Hepatocyte (in vitro differentiated cells): ENCODE measurements around the gene EEPD1. TPM values are rescaled to one million over a fixed set of nuclear protein-coding genes. Genes with fewer than 3 reads are reported as not detected.
"Not testable (repeated sequence)": the region's sequence is repeated elsewhere in the genome, so short reads cannot be mapped to it uniquely, and the experiment has no call there.

ENCODE experiments used
- DNase-seq: peaks from one replicate; pipeline ENCODE4 v3.0.0-alpha.2; 2016; ENCODE audit warnings: low spot score
- H2AFZ ChIP-seq: fragments of 200-600 bp; sonication (generic); 2 replicates; pipeline ENCODE4 v1.6.0; 2016; ENCODE audit warnings: antibody characterized with exemption, mild to moderate bottlenecking
- H3K27ac ChIP-seq: fragments of 200-600 bp; sonication (generic); 2 replicates; pipeline ENCODE4 v1.5.1; 2016; ENCODE audit warnings: mild to moderate bottlenecking
- H3K27me3 ChIP-seq: fragments of 200-600 bp; sonication (generic); 2 replicates; pipeline ENCODE4 v1.6.1; 2016
- H3K36me3 ChIP-seq: fragments of 200-600 bp; sonication (generic); replicated peaks from 2 replicates; pipeline ENCODE4 v1.5.1; 2016; ENCODE audit warnings: low read depth; ENCODE audit not compliant: insufficient read depth
- H3K4me1 ChIP-seq: fragments of 200-600 bp; sonication (generic); 2 replicates; pipeline ENCODE4 v1.5.1; 2016; ENCODE audit warnings: mild to moderate bottlenecking, moderate library complexity; ENCODE audit not compliant: insufficient read depth
- H3K4me2 ChIP-seq: fragments of 200-600 bp; sonication (generic); 2 replicates; pipeline ENCODE4 v1.6.0; 2016
- H3K4me3 ChIP-seq: fragments of 200-600 bp; sonication (generic); 2 replicates; pipeline ENCODE4 v1.5.1; 2016; ENCODE audit warnings: mild to moderate bottlenecking
- H3K79me2 ChIP-seq: fragments of 200-600 bp; sonication (generic); 2 replicates; pipeline ENCODE4 v1.6.0; 2017; ENCODE audit warnings: mild to moderate bottlenecking
- H3K9me2 ChIP-seq: fragments of 200-600 bp; sonication (generic); replicated peaks from 2 replicates; pipeline ENCODE4 v1.6.0; 2017; ENCODE audit warnings: mild to moderate bottlenecking; ENCODE audit not compliant: insufficient read depth
- H3K9me3 ChIP-seq: fragments of 200-600 bp; sonication (generic); 2 replicates; pipeline ENCODE4 v1.5.1; 2016; ENCODE audit warnings: low read depth, mild to moderate bottlenecking
- H4K20me1 ChIP-seq: fragments of 200-600 bp; sonication (generic); 2 replicates; pipeline ENCODE4 v1.6.0; 2016; ENCODE audit warnings: mild to moderate bottlenecking; ENCODE audit not compliant: insufficient read depth, poor library complexity, severe bottlenecking
- CTCF ChIP-seq: fragments of 200-600 bp; sonication (generic); IDR thresholded peaks from 2 replicates; pipeline ENCODE4 v1.5.1; 2016; ENCODE audit warnings: antibody characterized with exemption, mild to moderate bottlenecking; ENCODE audit not compliant: poor library complexity
- EZH2 ChIP-seq: fragments of 200-600 bp; sonication (generic); IDR thresholded peaks from 2 replicates; pipeline ENCODE4 v1.6.1; 2016; ENCODE audit warnings: antibody characterized with exemption, mild to moderate bottlenecking, borderline replicate concordance
- EZH2phosphoT487 ChIP-seq: fragments of 200-600 bp; sonication (generic); IDR thresholded peaks from one replicate; pipeline ENCODE4 v1.6.1; 2018; ENCODE audit warnings: antibody characterized with exemption, mild to moderate bottlenecking, low read depth, moderate library complexity; ENCODE audit not compliant: unreplicated experiment, severe bottlenecking
- WGBS: methylation state at CpG from one replicate; pipeline ENCODE4 v1.1.6; 2016; ENCODE audit warnings: low lambda C conversion rate; ENCODE audit errors: missing lambda C conversion rate; 5-methylcytosine and 5-hydroxymethylcytosine counted together
- polyA plus RNA-seq: library from polyadenylated mRNA; unstranded; fragments of >200 nt; fragmentation: Nextera tagmentation; extraction: Ambion mirVana; gene quantifications from 2 replicates; pipeline ENCODE4 v1.2.1, GENCODE V29; 2016
- total RNA-seq: library from RNA; depleted of rRNA; stranded (reverse); fragments of >200 nt; gene quantifications from 2 replicates; pipeline ENCODE4 v1.2.3, GENCODE V29; 2014

The EEPD1 gene
- total RNA-seq (7.7 and 8.8 TPM in 2 replicates), polyA plus RNA-seq (13.5 and 14.2 TPM in 2 replicates)

- H3K9me3 ChIP-seq, result no peaks in the 10 kb centered on the region
- H3K9me2 ChIP-seq, result no peaks in the 10 kb centered on the region
- peaks cover 29% of the 10 kb centered on the region for H3K4me1 ChIP-seq
- H3K27me3 ChIP-seq, result no peaks in the 10 kb centered on the region
- H3K36me3 ChIP-seq, result no peaks in the 10 kb centered on the region
- peak within 1 kb of the TSS; percentile 77 for H3K27ac ChIP-seq
- H3K79me2 ChIP-seq, result peaks cover 40% of the 10 kb centered on the region
- no peak for TF ChIP-seq EZH2phosphoT487
- no peak for TF ChIP-seq CTCF
- no peak for TF ChIP-seq EZH2
- DNase-seq, result peak; percentile 100
- H3K4me2 ChIP-seq, result peak within 1 kb of the TSS; percentile 95
- under 1% methylated on average over 60 of the region's 88 CpGs for WGBS
- no peaks in the 10 kb centered on the region for H4K20me1 ChIP-seq
- H2AFZ ChIP-seq, result peak within 1 kb of the TSS; percentile 77
- peak within 1 kb of the TSS; percentile 90 for H3K4me3 ChIP-seq
Observed at GRCh38 chr7:36152756-36153570, at the start of gene EEPD1. EEPD1 (plus strand) TSS chr7:36153254; CDS start chr7:36154325, 1,071 bp downstream.

GRCh38 chr7:36103837-36104561 lies 49.1 kb upstream of the EEPD1 start:
- no peak overlapping the region for H3K27ac ChIP-seq
- TF ChIP-seq EZH2, result no peak
- TF ChIP-seq EZH2phosphoT487, result no peak
- no peak for TF ChIP-seq CTCF
- H3K36me3 ChIP-seq, result no peaks in the 10 kb centered on the region
- DNase-seq, result no peak
- WGBS, result 75% methylated on average over 3 of the region's 3 CpGs
- no peaks in the 10 kb centered on the region for H3K79me2 ChIP-seq
- H3K4me2 ChIP-seq, result no peak overlapping the region
- no peak overlapping the region for H3K4me3 ChIP-seq
- H4K20me1 ChIP-seq, result no peaks in the 10 kb centered on the region
- H3K27me3 ChIP-seq, result no peaks in the 10 kb centered on the region
- no peak overlapping the region for H2AFZ ChIP-seq
- no peaks in the 10 kb centered on the region for H3K9me3 ChIP-seq
- no peaks in the 10 kb centered on the region for H3K4me1 ChIP-seq
- no peaks in the 10 kb centered on the region for H3K9me2 ChIP-seq

- WGBS, result 80% methylated on average over 5 of the region's 8 CpGs
- H3K4me2 ChIP-seq, H3K27ac ChIP-seq, H3K36me3 ChIP-seq, H2AFZ ChIP-seq, H3K9me3 ChIP-seq, H3K4me1 ChIP-seq, H3K79me2 ChIP-seq, H3K9me2 ChIP-seq, H4K20me1 ChIP-seq, DNase-seq, H3K4me3 ChIP-seq, H3K27me3 ChIP-seq: not testable (repeated sequence)
Observed at GRCh38 chr7:36106972-36107908, 45.8 kb upstream of the EEPD1 start.
